Stimulated activated CD4-positive, alpha-beta T cell treated with anti-CD3 and anti-CD28 coated beads, Interleukin-15, amount 100 ng/mL, for 1 hour (primary cell): ENCODE data around the gene FAM161A.

ENCODE experiments used
- DNase-seq, 2 donors: peaks; one replicate each; pipeline ENCODE4 v3.0.0-alpha.2; 2020; ENCODE audit warnings: low read depth in 1 of 2, low spot score in 1 of 2

The FAM161A gene

GRCh38 chr2:61786876-61787275 lies 67.0 kb downstream of the FAM161A start:
- DNase-seq: no peak

GRCh38 chr2:61785583-61785982 lies 68.3 kb downstream of the FAM161A start:
- no peak for DNase-seq

GRCh38 chr2:61784643-61785042 lies 69.2 kb downstream of the FAM161A start:
- DNase-seq: no peak

- no peak for DNase-seq
Observed at GRCh38 chr2:61775956-61776570, 77.8 kb downstream of the FAM161A start.
